Panc1 (cell line): ENCODE measurements around the gene KLK4.

ENCODE experiments used
- CTCF ChIP-seq: fragments of 450-650 bp; IDR thresholded peaks from 2 replicates; pipeline ENCODE4 v1.5.1; 2017; ENCODE audit warnings: mild to moderate bottlenecking
- POLR2AphosphoS5 ChIP-seq: IDR thresholded peaks from 2 replicates; pipeline ENCODE4 v1.6.1; 2012; ENCODE audit warnings: mild to moderate bottlenecking, low read depth, low read length, moderate library complexity
- REST ChIP-seq, 2 experiments: IDR thresholded peaks; 2 replicates each; pipeline ENCODE4 v1.6.1; 2011 to 2012; ENCODE audit warnings: low read depth in 2 of 2, control low read depth in 1 of 2, low read length in 1 of 2, mild to moderate bottlenecking in 1 of 2, moderate library complexity in 1 of 2; ENCODE audit not compliant: insufficient read depth in 1 of 2
- SIN3A ChIP-seq: IDR thresholded peaks from 2 replicates; pipeline ENCODE4 v1.6.1; 2012; ENCODE audit warnings: low read depth, mild to moderate bottlenecking, low read length, moderate library complexity, borderline replicate concordance; ENCODE audit not compliant: insufficient read depth

GRCh38 chr19:50925734-50926133, 14.5 kb upstream of the KLK4 start:
- TF ChIP-seq CTCF (no peak), SIN3A (no peak), REST (IDR thresholded peaks at IDR 0.05; ENCODE audit: insufficient read depth in 1 of 2, low read depth in 2 of 2, low read length in 1 of 2) (no peak), POLR2AphosphoS5 (no peak)
